Stimulated activated memory B cell treated with anti-CD40 and anti-IgM and Interleukin-4, amounts not matched to agents 10 μg/mL and 1 μg/mL and 100 μg/mL, for 72 hours (primary cell): ENCODE measurements around the gene AREL1.
"Not testable (repeated sequence)": the region's sequence is repeated elsewhere in the genome, so short reads cannot be mapped to it uniquely, and the experiment has no call there.

Experiments used
- ATAC-seq: fragments of 150-1000 bp; cut with Tn5 transposase; 2 replicates; pipeline ENCODE4 v1.10.0; 2021
- H3K27ac Mint-ChIP-seq: one replicate; pipeline ENCODE4 v1.8.0; 2022; ENCODE audit warnings: mild to moderate bottlenecking, mixed read lengths
- H3K27me3 Mint-ChIP-seq: one replicate; pipeline ENCODE4 v1.8.0; 2022; ENCODE audit warnings: mixed read lengths
- H3K36me3 Mint-ChIP-seq: one replicate; pipeline ENCODE4 v1.8.0; 2022; ENCODE audit warnings: mixed read lengths
- H3K4me1 Mint-ChIP-seq: one replicate; pipeline ENCODE4 v1.8.0; 2022; ENCODE audit warnings: mixed read lengths
- H3K4me3 Mint-ChIP-seq: one replicate; pipeline ENCODE4 v1.8.0; 2022; ENCODE audit warnings: mild to moderate bottlenecking, moderate library complexity, mixed read lengths
- H3K9me3 Mint-ChIP-seq: one replicate; pipeline ENCODE4 v1.8.0; 2022; ENCODE audit warnings: mixed read lengths

AREL1 gene, protein sequence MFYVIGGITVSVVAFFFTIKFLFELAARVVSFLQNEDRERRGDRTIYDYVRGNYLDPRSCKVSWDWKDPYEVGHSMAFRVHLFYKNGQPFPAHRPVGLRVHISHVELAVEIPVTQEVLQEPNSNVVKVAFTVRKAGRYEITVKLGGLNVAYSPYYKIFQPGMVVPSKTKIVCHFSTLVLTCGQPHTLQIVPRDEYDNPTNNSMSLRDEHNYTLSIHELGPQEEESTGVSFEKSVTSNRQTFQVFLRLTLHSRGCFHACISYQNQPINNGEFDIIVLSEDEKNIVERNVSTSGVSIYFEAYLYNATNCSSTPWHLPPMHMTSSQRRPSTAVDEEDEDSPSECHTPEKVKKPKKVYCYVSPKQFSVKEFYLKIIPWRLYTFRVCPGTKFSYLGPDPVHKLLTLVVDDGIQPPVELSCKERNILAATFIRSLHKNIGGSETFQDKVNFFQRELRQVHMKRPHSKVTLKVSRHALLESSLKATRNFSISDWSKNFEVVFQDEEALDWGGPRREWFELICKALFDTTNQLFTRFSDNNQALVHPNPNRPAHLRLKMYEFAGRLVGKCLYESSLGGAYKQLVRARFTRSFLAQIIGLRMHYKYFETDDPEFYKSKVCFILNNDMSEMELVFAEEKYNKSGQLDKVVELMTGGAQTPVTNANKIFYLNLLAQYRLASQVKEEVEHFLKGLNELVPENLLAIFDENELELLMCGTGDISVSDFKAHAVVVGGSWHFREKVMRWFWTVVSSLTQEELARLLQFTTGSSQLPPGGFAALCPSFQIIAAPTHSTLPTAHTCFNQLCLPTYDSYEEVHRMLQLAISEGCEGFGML

DNA sequence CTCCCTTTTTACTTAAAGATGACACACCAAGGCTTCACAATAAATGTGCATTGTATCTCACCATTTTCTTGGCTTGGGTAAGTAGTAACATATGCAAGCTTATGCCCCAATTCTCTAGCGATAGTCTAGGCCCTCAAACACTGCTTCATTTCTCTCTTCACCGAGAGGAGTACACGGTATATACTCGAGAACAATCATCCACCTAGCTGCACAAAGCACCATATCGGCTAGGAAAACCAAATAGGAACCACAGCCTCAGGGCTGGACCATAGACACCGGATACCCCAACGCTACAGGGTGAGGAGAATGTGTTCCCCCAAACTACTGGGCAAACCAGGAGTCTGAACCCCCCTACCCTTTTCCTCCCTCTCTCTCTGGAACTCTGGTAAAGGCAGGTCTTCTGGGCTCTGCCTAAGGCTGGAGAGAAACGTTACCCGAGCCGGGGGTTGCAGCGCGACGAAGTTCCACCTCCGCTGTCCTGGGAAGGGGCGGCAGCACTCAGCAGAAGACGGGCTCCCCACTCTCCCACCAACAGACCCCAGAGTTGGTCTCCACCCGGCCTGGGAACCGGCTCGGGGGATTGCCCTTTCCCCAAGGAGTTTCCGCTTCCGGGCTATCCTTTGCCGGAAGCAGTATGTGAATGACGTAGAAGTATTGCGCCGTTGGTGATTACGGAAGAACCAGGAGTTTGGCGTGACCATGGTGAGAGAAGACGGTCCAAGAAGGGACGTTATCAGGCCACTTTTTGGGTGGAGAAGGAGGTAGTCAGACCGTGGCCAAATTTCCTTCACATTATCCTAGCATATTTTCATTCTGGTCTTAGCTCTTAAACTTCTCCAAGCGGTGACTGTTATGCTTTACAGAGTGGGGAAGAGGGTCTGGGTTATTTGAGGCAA lies at the start of gene AREL1, which contains the start of gene FCF1:
Gene AREL1, minus strand, starts transcription at position 582 of the 896 bp plus-strand sequence. CDS start 27,465 bp downstream, outside the sequence.
Gene FCF1, plus strand, starts transcription at position 646 of the 896 bp plus-strand sequence. Its CDS starts 54 bp downstream, at position 700.
- H3K36me3 Mint-ChIP-seq, result peaks cover 26% of the 10 kb centered on the region
- H3K27me3 Mint-ChIP-seq, result no peaks in the 10 kb centered on the region
- ATAC-seq, result peak; percentile 98
- peak within 1 kb of the TSS; percentile 92 for H3K27ac Mint-ChIP-seq
- H3K9me3 Mint-ChIP-seq, result no peaks in the 10 kb centered on the region
- H3K4me1 Mint-ChIP-seq, result peaks cover 48% of the 10 kb centered on the region
- peak within 1 kb of the TSS; percentile 94 for H3K4me3 Mint-ChIP-seq

DNA sequence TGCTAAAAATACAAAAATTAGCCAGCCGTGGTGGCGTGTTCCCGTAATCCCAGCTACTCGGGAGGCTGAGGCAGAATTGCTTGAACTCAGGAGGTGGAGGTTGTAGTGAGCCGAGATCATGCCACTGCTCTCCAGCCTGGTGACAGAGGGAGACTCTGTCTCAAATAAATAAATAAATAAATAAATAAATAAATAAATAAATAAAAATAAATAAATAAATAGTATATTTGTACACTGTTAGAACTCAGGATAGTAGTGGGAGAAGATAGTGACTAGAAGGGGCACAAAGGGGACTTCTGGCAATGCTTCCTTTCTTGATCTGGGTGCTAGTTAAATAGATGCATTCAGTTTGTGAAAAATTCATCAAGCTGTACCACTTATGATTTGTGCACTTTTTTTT lies 45.6 kb upstream of the AREL1 start:
- not testable (repeated sequence) for H3K27ac Mint-ChIP-seq, H3K9me3 Mint-ChIP-seq, H3K4me3 Mint-ChIP-seq, H3K27me3 Mint-ChIP-seq, ATAC-seq, H3K36me3 Mint-ChIP-seq, H3K4me1 Mint-ChIP-seq

DNA sequence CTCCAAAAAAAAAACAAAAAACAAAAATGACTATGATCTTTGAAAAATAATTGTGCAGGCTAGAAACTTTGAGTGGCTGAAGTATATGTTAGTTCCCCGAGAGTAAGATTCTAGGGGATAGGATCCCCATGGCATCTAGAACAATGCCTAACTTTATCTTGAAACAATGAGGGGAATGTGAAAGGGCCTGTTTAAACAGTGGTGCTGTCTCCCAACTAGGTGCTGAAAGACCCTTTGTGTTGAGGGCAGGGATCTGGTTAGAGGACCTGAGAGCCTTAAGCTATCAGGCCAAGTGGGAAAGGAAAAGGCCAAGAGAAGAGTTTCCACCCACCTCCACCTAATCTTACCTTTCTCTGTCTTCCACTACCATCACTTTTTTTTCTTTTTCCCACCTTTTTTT lies 43.4 kb upstream of the AREL1 start:
- Mint-ChIP-seq H3K4me1 (no peaks in the 10 kb centered on the region), H3K27me3 (no peaks in the 10 kb centered on the region), H3K27ac (no peak overlapping the region), H3K9me3 (peaks cover 14% of the 10 kb centered on the region), H3K36me3 (peaks cover 18% of the 10 kb centered on the region), H3K4me3 (no peak overlapping the region)
- no peak for ATAC-seq

DNA sequence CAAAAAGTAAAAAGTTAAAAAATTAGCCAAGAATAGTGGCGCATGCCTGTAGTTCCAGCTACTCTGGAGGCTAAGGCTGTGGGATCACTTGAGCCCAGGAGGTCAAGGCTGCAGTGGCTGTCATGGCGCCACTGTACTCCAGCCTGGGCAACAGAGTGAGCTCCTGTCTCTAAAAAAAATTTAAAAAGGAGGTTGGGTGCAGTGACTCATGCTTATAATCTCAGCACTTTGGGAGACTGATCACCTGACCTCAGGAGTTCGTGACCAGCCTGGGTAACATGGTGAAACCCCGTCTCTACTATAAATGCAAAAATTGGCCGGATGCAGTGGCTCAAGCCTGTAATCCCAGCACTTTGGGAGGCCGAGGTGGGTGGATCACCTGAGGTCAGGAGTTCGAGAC lies 42.0 kb upstream of the AREL1 start:
- H3K27me3 Mint-ChIP-seq, result no peaks in the 10 kb centered on the region
- ATAC-seq, result no peak

DNA sequence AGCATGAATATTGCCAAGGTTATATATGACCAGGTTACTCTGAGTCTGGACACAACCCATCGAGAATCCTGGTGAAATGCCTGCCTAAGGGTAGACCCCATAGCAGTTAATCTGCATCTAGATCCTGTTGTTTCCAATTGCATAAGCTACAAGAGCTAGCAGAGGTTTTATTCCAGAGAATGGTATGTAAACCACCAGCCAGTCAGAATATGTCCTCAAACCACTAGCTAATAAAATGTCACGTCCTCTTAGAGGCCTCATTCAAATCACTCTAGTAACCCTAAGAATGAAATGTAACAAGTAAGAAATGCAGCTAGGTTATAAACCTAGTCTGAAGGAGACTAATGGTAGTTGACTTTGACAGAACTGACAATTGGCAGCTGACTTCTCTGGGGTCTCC lies 41.3 kb upstream of the AREL1 start:
- Mint-ChIP-seq H3K36me3 (peaks cover 18% of the 10 kb centered on the region), H3K27ac (no peak overlapping the region), H3K9me3 (peaks cover 14% of the 10 kb centered on the region), H3K27me3 (no peaks in the 10 kb centered on the region), H3K4me3 (no peak overlapping the region), H3K4me1 (no peaks in the 10 kb centered on the region)
- no peak for ATAC-seq

More for the DNA sequence above, 42.0 kb upstream of the AREL1 start:
- H3K9me3 Mint-ChIP-seq, result peaks cover 14% of the 10 kb centered on the region
- no peak overlapping the region for H3K27ac Mint-ChIP-seq
- H3K4me1 Mint-ChIP-seq, result no peaks in the 10 kb centered on the region
- no peak overlapping the region for H3K4me3 Mint-ChIP-seq
- peaks cover 18% of the 10 kb centered on the region for H3K36me3 Mint-ChIP-seq

DNA sequence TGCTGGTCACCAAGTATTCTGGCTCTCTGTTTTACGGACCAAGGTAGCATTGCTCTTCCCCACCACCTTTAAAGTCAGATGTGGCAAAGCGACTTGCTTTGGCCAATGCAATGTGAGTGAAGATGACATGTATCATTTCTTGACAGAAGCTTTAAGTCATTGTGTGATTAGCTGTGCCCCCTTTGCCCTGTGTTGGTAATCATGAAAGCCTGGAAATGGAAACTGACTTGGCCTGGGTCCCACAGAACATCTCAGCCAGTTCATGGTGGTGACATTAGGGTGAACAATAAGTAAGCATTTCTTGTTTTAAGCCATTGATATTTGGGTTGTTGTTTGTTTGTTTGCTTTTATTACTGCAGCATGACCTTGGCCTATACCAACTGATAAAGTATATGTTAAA lies 34.4 kb upstream of the AREL1 start:
- H3K27ac Mint-ChIP-seq, result no peak overlapping the region
- no peaks in the 10 kb centered on the region for H3K27me3 Mint-ChIP-seq
- H3K4me1 Mint-ChIP-seq, result no peaks in the 10 kb centered on the region
- H3K9me3 Mint-ChIP-seq, result peaks cover 5% of the 10 kb centered on the region
- H3K36me3 Mint-ChIP-seq, result peaks cover 6% of the 10 kb centered on the region
- H3K4me3 Mint-ChIP-seq, result no peak overlapping the region
- no peak for ATAC-seq

DNA sequence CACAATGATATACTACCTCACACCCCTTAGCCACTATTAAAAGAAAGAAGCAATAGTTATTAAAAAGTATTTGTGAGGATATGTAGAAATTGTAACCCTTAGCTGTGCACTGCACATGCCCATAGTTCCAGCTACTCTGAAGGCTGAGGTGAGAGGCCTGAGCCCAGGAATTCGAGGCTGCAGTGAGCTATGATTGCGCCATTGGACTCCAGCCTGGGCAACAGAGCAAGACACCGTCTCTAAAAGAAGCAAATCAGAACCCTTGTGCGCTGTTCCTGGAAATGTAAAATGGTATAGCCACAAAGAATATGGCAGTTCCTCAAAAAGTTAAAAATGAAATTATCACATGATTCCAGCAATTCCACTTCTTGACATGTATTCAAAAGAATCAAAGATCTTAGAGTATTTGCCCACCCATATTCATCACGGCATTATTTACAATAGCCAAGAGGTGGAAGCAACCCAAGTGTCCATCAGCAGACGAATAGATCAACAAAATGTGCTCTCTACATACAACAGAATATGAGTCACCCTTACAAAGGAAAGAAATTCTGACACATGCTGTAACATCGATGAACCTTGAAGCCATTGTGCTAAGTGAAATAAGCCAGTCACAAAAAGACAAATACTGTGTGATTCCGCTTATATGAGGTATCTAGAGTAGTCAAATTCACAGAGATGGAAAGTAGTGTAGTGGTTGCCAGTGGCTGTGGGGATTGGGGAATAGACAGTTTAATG lies 26.6 kb upstream of the AREL1 start:
- no peaks in the 10 kb centered on the region for H3K9me3 Mint-ChIP-seq
- peaks cover 43% of the 10 kb centered on the region for H3K36me3 Mint-ChIP-seq
- no peak for ATAC-seq
- no peak overlapping the region for H3K27ac Mint-ChIP-seq
- no peaks in the 10 kb centered on the region for H3K4me1 Mint-ChIP-seq
- H3K27me3 Mint-ChIP-seq, result no peaks in the 10 kb centered on the region
- H3K4me3 Mint-ChIP-seq, result no peak overlapping the region

DNA sequence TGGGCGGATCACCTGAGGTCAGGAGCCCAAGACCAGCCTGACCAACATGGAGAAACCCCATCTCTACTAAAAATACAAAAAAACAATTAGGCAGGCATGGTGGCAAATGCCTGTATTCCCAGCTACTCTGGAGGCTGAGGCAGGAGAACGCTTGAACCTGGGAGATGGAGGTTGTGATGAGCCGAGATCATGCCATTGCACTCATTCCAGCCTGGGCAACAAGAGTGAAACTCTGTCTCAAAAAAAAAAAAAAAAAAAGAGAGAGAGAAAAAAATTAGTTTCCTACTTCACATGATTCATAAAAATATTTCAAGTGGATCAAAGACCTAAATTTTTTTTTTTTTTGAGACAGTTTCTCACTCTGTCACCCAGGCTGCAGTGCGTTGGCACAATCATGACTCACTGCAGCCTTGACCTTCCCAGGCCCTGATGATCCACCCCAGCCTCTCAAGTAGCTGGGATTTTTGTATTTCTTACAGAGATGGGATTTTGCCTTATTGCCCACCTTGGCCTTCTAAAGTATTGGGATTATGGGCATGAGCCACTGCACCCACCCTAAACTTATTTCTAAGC lies 25.0 kb upstream of the AREL1 start:
- no peak for ATAC-seq
- Mint-ChIP-seq H3K9me3 (no peaks in the 10 kb centered on the region), H3K36me3 (peaks cover 52% of the 10 kb centered on the region), H3K27ac (no peak overlapping the region), H3K27me3 (no peaks in the 10 kb centered on the region), H3K4me1 (no peaks in the 10 kb centered on the region), H3K4me3 (no peak overlapping the region)

DNA sequence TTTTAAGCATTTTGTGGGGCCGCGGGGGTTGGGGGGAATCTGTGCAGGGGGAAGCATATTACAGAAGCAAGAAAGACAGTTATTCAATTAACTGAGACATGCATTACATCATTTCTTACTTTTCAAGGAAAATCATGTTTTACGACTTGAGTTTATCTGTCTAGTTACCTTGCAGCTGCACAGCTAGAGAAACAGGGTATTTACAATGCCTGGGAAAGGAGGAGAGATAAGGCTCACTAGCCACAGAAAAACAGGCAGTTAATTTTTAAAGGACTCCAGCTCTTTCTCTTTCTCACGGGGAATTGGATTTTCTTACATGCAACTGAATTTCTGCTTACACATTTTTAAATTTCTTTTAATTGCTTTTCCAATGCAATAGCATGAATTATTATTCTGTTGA lies 22.2 kb upstream of the AREL1 start:
- Mint-ChIP-seq H3K27me3 (no peaks in the 10 kb centered on the region), H3K4me1 (peaks cover 6% of the 10 kb centered on the region), H3K4me3 (no peak overlapping the region), H3K9me3 (no peaks in the 10 kb centered on the region), H3K36me3 (peaks cover 59% of the 10 kb centered on the region), H3K27ac (no peak overlapping the region)
- no peak for ATAC-seq

DNA sequence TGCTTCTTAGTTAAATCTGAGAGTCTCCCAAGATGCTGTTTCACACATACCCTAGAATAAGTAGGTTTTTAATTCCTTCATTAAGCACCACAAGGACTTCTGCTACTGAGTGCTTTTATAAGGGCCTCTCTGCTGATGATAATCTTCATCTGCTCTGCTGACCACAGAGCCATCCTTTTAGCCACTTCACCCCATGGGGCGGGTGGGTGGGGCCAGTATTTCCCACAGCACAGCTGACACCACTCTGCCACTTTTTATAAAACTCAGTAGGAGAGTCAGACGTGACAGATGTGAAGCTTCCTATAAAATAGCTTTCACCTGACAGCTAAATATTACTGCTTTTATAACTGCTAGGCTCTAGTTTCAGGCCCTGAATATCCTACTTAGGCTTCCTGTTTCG lies 20.3 kb upstream of the AREL1 start:
- Mint-ChIP-seq H3K9me3 (no peaks in the 10 kb centered on the region), H3K27me3 (no peaks in the 10 kb centered on the region), H3K4me1 (peaks cover 10% of the 10 kb centered on the region), H3K36me3 (peaks cover 58% of the 10 kb centered on the region), H3K27ac (no peak overlapping the region), H3K4me3 (no peak overlapping the region)
- no peak for ATAC-seq

DNA sequence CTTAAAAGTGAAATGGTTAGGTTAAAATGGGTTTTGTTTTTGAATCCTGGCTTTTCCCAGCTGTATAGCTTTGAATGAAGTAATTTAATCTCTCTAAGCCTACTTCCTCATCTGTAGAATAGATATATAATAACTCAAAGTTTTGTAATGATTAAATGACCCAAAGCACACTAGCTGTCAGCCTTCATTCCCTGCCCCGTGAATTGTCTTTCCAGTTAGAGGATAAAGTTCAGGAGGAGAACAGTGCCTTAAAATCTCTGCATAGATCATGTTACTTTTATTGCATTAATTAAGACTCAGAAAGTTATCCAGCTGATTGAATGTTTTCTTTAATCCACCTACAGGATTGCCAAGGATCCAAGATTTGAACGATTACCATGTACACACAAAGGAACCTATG lies 19.5 kb upstream of the AREL1 start:
- no peak for ATAC-seq
- peaks cover 10% of the 10 kb centered on the region for H3K4me1 Mint-ChIP-seq
- H3K36me3 Mint-ChIP-seq, result peaks cover 52% of the 10 kb centered on the region
- H3K4me3 Mint-ChIP-seq, result no peak overlapping the region
- H3K9me3 Mint-ChIP-seq, result no peaks in the 10 kb centered on the region
- H3K27me3 Mint-ChIP-seq, result no peaks in the 10 kb centered on the region
- H3K27ac Mint-ChIP-seq, result no peak overlapping the region

DNA sequence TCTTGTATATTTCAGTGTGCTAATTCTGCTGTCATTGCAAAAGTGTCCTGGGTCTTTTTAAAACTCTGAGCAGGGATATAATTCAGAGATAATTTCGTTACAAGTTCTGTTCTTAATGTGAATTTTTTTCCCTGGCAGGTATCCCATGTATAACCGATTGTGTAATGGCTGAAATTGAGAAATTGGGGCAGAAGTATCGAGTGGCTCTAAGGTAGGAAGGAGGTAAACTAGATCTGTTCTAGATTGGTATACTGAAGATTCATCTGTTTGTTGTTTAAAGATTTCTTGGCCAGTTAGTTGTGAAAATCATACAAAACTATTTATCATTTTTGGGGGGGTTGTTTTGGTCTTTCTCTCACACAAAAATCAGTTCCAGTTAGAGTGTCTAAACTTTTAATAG lies 10.3 kb upstream of the AREL1 start:
- Mint-ChIP-seq H3K4me3 (no peak overlapping the region), H3K36me3 (peaks cover 48% of the 10 kb centered on the region), H3K27me3 (no peaks in the 10 kb centered on the region), H3K4me1 (no peaks in the 10 kb centered on the region), H3K27ac (no peak overlapping the region), H3K9me3 (no peaks in the 10 kb centered on the region)
- ATAC-seq, result no peak

DNA sequence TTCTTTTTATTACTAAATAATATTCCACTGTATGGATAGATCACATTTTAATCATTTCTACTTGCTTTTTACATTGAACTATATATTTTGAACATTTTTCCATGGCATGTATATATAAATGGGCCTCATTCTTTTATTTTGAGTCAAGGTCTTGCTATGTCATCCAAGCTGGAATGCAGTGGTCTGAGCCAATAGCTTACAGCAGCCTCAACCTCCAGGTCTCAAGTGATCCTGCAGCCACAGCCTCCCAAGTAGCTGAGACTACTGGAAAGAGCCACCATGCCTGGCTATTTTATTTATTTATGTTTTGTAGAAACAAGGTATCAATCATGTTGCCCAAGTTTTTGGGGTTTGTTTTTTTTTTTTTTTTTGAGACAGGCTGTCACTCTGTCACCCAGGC lies 7.6 kb upstream of the AREL1 start:
- peaks cover 60% of the 10 kb centered on the region for H3K36me3 Mint-ChIP-seq
- peaks cover 8% of the 10 kb centered on the region for H3K4me1 Mint-ChIP-seq
- ATAC-seq, result no peak
- no peak overlapping the region for H3K4me3 Mint-ChIP-seq
- H3K27ac Mint-ChIP-seq, result no peak overlapping the region
- no peaks in the 10 kb centered on the region for H3K27me3 Mint-ChIP-seq
- H3K9me3 Mint-ChIP-seq, result no peaks in the 10 kb centered on the region

DNA sequence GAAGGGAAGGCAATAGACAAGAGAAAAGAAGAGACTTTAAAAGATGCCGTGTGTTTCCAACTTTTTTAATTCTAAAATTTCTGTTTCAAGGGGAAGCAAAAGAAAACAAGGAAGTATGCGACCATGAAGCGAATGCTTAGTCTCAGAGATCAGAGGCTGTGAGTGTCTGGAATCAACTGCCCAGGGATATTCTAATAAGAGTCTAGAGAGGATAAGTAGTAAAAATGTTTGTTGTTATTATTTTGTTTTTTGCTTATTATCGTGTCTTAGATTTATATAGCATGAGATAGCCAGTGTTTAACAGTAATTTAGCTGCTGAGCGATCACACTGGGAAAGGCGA lies 485 bp upstream of the AREL1 start:
- Mint-ChIP-seq H3K4me3 (peak overlapping the region; percentile 94), H3K9me3 (no peaks in the 10 kb centered on the region), H3K36me3 (peaks cover 31% of the 10 kb centered on the region), H3K4me1 (peaks cover 45% of the 10 kb centered on the region), H3K27ac (peak overlapping the region; percentile 92), H3K27me3 (no peaks in the 10 kb centered on the region)
- no peak for ATAC-seq
